SIG-M5 treated with dmso at 0.1 percent for 504 hours (cell line): ENCODE data around the gene TUBA4A.
"Not testable (repeated sequence)": the region's sequence is repeated elsewhere in the genome, so short reads cannot be mapped to it uniquely, and the experiment has no call there.

Source experiments
- DNase-seq: peaks from one replicate; lab custom pipeline; 2025; ENCODE audit not compliant: unreplicated experiment; lab: John Stamatoyannopoulos, UW

Gene TUBA4A

DNA sequence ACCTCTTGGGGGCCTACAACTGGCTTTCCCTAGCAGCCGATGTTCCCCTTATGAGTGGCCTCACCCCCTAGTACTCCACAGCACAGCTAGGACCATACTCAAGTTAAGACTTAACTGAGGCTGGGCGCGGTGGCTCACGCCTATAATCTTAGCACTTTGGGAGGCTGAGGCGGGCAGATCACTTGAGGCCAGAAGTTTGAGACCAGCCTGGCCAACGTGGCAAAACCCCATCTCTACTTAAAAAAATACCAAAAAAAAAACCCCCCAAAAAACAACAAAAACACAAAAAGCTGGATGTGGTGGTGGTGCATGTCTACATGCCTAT is 33.4 kb upstream of the TUBA4A start:
- DNase-seq = not testable (repeated sequence)

DNA sequence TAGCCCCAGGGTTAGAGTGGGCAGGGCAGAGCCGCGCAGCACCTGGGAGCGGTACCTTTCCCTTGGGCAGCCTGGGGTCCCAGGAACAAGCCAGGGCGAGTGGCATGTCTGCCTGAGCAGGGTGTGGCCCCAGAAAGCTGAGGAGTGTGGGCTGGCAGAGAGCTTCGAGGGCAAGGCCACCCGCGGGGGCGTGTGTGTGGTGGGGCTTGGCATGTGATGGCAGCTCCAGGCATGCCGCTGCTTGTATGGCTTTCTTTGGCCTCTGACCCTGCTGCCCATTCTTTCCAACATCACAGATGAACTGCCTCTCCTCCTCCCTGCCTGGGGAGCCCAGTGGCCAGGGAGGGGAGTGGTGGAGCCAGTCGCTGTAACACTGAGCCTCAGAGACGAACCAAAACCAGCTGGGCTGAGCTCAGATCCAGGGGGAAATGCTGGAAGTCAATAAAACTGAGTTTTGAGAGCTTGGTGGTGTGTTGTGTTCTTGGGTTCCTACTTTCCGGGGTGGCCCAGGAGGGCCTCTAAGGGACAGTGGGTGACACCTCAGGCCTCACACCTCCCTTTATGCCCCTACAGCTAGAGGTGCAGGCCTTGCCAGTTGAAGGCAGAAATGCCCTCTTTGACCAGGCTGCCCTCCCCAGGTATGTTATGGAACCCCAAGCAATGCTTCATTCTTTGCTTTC is 32.9 kb upstream of the TUBA4A start:
- DNase-seq = no peak

DNA sequence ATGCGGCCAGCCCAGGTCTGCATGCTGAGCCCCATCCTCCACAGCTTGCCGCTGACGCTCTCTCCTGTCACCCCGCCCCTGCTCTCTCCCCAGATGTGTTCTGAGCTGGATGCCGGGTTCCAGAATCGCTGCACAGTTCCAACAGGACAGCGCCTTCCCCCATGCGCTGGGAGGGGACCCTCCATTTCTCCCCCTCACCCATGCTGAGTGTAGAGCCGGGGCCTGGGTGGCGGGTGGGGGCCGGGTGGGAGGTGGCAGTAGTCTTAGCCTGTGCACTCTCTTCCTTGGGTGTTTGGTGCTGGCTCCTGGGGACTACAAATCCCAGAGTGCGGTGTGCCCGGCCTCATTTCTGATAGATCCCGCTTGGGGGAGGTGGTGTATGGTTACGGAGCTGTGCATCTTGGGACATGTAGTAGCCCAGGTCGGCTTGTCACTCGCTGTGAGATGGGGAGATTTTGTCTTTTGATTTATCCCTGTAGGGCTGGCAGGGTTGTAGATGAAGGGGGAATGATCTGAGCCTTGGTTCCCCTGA is 32.2 kb upstream of the TUBA4A start:
- no peak for DNase-seq

DNA sequence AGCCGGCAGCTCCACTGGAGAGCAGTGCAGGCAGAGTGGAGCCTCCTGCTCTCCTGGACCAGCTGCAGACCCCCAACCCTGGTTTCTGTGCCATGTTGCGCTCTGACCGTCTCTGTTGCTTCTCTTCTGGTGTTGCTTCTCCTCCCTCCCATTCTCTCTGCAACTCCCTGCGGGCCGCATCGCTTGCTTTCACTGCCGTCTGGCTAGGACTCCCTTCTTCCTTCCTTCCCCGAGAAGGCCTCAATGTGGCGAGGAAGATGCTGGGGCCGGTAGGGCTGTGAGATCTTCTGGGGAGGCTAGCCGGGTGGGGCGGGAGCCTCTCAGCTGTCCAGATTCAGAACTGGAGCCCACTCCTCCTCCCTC is 31.6 kb upstream of the TUBA4A start:
- no peak for DNase-seq

DNA sequence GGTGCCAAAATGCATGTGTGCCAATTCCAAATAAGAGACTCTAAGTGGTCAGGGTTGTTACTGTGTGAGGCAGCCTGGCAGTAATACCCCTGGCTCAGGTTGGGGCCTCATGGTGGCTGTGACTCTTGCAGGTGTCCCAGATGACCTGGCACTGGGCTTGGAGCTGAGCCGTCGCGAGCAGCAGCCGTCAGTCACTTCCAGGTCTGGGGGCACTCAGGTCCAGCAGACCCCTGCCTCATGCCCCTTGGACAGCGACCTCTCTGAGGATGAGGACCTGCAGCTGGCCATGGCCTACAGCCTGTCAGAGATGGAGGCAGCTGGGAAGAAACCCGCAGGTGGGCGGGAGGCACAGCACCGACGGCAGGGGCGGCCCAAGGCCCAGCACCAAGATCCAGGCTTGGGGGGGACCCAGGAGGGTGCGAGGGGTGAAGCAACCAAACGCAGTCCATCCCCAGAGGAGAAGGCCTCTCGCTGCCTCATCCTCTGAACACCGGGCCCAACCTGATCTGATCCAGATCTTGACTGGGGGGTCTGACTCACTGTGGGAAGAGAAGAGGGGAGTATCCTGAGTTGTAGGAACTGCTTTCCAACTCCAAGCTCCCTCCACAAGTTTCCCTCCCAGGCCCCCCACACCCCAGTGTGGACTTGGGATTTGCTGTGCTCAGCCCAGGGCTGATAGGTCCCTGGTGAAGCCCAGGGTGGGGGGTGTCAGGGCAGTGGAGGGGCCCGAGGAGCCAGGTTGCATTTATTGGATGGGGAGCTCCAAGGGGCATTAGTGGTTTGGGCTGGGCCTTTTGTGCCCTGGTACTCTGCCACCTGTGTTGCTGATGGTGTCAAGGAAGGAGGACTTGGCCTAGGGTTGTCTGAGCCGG is 31.0 kb upstream of the TUBA4A start:
- DNase-seq = no peak

DNA sequence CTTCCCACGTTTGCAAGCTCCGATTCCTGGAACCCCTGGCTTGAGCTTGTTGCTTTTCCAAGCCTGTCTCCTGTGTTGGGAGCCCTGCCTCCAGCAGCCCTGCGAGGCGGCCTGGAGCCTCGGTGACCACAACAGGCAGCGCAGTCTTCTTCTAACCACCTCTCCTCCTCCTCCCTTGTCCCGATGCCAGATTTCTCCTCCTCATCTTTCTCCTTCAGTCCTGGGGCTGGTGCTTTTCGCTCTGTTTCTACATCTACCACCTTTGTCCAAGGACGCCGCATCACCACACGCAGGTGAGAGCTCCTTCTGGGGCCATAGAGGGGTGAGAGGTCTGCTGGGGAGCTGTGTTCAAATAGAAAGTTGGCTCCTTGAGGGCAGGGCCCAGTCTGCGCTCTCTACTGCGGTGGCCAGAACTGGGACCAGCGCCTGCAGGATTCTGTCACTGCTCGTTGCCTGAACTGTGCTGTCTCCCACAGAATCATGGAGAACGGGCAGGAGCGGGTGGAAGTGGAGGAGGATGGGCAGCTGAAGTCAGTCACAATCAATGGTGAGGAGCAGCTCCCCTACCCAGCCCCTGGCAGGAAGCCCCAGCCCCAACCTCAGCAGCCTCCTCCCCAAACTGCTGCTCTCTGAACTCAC is 29.3 kb upstream of the TUBA4A start:
- no peak for DNase-seq

DNA sequence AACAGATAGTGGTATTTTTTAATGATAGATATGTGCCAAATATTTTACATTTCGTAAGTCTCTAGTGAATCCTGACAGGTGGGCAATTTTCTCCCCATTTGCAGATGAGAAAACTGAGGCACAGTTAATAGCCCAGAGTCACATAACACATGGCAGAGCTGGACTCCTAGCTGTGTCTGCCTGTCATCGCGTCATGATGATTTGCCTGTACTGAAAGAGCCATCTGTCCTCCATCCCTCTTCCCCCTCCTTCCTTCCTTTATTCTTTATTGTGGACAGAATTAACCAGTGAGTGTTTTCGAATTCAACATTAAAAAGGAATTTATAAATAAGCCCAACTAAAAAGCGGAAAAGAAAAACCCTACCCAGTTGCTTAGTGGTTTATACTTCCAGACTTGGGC is 28.7 kb upstream of the TUBA4A start:
- no peak for DNase-seq

DNA sequence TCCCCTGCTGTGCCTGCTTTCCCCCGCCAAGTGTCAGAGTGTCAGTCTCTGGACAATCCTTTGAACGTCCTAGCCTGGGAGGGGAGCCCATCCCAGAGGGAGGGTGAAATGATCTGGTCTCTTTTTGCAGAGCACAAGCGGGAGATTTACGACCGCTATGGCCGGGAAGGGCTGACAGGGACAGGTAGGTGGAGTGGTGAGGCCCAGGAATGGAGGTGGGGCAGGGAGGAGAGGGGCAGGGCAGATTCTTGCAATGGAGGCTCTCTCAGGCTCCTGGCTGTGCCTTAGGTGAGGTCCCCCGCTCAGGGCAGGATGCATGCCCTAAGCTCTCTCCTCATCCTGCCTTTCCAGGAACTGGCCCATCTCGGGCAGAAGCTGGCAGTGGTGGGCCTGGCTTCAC is 27.9 kb upstream of the TUBA4A start:
- DNase-seq = no peak

DNA sequence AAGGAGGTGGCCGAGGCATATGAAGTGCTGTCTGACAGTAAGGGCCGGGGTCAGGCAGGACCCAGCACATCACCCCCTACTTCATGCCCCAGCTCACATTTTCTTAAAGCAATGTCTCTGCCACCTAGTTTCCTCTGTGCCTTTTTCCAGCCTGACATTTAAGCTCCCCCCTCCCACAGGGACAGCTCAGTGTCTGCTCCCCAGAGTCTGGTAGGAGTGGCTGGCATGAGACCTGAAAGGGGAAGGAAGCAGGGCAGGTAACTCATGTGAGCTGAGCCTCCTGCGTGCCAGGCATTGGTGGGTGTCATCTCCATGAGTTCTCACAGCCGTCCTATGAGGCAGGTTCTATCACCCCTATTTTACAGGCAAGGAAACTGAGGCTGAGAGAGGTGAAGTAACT is 26.9 kb upstream of the TUBA4A start:
- DNase-seq = no peak

DNA sequence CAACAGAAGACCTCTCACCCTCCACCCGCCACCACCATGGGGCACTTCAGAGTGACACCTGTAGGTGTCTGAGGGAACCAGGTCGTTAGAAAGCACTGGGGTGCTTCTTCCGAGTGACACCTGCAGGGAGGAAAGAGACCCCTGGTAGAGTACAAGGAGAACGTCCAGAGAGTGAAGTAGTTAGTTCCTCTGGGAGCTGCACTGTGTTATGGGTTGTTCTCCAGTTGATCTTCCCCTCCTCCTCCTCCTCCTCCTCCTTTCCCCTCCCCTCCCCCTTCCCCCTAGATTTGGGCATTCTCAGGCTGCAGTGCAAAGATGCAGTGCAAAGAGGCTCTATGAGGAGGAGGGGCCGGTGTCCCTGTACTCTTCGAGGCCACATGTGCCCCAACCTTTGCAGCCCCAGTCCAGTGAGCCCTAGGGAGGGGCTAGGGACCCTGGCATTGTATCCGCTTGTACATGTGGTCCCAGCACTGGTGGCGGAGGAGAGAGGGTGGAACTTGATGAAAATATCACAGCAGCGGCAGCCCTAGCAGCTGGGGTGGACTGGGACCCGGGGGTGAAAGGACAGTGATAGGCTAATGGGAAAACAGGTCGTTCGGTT is 26.3 kb upstream of the TUBA4A start:
- DNase-seq = no peak

DNA sequence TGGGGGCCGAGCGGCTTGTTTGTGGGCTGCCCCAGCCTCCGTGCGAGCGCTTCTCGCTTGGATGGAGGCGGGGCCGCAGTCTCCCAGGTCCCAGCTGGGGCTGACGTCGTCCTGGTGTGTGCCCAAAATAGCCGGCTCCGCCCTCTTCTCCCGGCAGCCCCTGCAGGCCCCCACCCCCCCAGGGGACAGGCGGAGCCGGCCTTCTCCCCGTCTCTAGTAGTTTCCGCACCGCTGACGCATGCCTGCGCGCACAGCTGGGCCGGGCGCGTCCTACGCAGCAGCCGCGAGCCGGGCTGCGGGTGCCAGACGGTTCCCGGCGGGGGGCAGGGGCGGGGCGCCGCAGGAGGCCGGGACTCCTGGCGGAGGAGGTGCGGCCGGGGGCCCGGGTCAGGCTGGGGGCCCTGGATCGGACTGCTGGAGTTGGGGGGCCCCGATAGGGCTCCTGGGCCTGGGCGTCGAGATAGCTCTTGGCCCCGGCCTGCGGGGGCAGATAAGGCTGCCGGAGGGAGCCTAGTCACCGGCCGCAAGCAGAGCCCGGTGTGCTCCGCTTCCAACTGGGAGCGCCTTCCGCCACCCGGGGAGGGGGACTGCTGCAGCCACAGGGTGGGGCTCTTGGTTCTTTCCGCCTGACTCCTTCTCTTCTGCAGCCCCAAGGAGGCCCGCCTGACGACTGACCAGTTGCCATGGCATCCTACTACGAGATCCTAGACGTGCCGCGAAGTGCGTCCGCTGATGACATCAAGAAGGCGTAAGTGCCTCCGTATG is 25.6 kb upstream of the TUBA4A start, which contains the start of gene DNAJB2:
DNAJB2 (plus strand) TSS at position 216 of the 765 bp plus-strand sequence; CDS start at position 684, 468 bp downstream.
- DNase-seq = peak; percentile 99

DNA sequence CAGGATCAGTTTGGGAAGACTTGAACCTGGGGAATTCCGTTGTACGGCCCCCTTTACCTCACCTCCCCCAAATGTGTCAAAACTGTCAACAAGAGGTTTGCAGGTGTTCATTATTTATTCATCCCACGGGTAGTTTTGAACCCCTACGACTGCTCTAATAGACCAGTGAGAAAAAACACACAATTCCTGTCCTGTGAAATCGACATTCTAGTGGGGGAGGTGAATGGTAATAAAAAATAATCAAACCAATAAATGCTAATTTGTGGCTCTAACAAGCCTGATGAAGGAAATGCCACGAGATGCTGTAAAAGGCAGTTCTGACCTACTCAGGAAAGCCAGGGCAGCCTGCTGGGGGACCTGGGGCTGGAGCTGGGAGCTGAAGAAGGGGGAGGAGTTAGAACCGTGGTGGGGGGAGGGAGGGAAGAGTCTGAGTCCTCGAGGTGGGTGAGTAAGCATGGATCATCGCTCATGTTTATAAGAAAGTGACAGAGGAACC is 25.0 kb upstream of the TUBA4A start:
- DNase-seq = no peak

DNA sequence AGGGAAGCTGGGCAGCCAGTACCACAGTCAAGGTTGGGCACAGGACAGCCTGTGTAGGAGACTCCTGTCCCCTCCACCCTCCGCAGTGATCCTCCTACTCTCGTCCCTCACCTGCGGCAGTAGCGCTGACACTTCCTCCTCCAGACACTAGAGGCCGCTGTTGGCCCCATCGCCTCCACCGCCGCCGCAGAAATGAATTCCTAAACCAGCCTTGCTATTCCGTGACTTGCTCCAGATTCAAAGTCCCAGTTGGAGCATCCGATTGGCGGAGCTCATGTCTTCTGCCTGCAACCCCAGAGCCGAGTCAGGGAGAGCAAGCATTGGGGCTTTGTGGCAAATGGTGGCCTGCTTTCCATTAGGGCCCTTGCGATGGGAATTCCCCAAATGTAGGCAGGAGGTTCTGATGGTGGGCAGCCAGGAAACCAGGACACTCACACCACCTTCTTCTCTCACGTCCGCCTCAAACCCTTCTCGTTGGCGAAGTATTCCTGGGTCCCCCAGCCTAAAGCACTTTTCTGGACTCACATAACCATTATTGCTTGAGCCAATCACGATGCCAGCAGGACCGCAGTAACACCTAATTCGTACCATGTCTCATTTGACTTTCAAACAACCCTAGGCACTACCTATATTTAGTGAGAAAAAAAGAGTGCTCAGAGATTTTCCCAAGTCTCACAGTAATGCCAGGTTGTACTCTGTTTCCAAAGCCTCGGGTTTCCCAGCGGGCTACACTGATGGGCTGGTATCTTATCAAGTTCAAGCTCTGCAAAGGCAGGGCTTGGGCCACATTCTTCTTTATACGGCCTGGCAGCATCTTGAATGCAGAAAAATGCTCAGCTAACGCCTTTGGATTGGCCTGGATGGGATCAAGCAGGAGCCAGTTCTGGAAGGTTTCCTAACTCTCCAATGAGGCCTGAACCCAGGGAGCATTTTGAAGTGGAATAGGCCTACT is 24.3 kb upstream of the TUBA4A start:
- peak; percentile 70 for DNase-seq

DNA sequence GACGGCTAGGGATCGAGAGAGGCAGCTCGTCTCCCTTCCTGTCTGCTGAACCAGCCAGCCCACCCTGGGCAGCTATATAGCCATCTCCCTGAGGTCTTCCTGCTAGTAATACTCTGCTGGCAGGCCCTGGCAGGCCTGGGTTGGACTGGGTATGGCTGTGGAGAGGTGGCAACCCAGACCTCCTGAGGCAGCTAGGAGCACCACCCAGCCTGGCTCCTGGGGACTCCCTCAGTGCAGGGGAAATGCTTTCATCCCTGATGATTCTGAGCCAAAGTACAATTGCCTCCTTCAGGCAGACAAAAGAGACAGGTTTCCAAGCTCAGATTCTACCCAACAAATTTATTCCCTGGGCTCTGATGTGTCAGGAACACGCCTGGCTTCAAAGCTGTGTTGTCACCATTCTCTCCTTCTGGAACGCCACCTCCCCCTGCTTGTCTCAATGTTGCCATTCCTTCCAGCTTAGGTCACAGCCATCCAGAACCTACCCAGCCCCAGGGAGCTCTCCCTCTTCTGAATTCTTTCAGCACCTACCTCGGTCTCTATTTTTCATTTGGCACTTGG is 20.7 kb upstream of the TUBA4A start:
- no peak for DNase-seq

DNA sequence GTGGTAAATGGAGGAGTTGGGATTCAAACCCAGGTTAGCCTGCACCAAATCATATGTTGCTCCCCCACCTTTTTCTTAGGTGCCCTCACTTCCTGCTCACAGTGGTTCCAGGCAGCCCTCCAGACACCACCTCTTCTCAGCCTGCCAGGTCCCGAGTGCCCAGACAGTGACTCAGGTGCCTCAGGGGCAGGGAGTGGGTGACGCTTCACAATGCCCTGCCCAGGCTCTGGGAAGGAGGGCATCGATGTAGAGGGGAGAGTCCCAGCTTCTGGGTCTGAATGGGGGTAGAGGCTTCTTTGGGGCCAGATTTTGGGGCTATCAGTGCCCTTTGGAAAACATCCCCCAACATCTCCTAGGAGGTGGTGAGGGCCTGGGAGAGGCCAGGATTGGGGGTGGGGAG is 20.2 kb upstream of the TUBA4A start:
- no peak for DNase-seq

DNA sequence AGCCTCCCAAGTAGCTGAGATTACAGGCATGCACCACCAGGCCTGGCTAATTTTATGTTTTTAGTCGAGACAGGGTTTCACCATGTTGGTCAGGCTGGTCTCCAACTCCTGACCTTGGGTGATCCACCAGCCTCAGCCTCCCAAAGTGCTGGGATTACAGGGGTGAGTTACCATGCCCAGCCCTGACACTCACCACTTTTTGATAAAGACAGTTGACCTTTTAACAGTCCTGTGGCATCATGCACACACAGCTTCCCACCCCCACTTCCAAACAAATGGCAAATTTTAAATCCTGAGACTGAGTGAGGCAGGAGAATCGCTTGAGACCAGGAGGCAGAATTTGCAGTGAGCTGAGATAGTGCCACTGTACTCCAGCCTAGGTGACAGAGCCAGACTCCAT is 19.3 kb upstream of the TUBA4A start:
- DNase-seq = no peak

DNA sequence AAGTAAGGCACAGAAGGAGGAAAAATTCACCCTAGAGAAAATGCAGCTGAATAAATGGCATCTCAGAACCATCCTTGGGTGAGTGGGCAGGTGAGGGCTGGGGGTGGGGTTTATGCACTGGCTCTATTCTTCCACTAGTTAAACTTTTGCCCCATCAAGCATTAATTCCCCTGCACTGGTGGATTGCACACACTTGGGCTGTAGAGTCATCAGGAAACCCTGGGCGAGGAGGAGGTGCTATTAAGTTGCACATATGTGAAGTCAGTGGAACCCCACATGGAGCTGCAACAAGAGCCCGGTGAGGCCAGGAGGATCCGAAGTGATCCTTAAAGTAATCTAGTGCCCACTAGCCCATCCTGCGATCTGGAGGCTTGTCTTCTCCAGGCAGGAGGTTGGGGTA is 18.6 kb upstream of the TUBA4A start:
- DNase-seq = no peak

DNA sequence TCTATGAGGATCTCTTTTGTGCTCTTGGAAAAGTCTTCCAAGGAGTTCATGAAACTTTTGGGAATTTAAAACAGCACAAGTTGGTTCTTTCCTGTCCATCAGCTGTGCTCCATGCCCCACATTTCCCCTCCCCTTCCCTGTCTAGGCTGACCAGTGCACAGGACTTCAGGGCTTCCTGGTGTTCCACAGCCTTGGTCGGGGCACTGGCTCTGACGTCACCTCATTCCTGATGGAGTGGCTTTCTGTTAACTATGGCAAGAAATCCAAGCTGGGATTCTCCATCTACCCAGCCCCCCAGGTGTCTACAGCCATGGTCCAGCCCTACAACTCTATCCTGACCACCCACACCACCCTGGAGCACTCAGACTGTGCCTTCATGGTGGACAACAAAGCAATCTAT is 17.3 kb upstream of the TUBA4A start:
- no peak for DNase-seq

DNA sequence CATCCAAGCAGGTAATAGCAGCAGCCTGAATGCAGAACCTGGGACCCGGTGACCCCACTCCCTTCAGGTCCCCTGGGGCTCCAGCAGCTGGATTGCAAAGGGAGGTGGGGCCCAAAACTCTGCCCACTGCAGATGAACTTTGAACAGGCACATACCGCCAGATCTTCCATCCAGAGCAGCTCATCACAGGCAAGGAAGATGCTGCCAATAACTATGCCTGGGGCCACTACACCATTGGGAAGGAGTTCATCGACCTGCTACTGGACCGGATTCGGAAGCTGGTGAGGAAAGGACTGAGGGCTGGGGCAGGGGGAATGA is 16.3 kb upstream of the TUBA4A start:
- DNase-seq = no peak
